ENCODE measurements around the gene SLCO4A1. TPM values are rescaled to one million over a fixed set of nuclear protein-coding genes. Genes with fewer than 3 reads are reported as not detected.

The SLCO4A1 gene
- total RNA-seq, 2 experiments from 2014 or later = 66.5 to 68.4 TPM

DNA sequence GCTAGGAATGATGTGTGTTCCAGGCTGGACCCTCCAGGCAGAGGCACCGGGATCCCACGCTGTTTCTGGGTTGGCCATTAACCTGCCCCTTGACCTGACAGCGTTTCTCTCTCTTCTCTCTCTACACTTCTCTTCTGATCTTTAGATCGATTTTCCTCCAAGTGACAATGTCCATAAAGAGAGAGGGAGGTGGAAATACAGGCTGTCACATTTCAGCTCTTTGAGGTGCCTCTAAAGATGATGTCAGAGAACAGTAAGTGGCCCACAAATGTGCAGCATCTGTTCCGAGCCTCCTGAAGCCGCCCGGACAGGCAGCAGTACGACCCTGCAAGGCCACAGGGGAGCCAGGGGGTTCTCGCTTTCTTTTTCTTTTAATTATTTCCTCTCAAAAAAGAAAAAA lies 2.5 kb upstream of the SLCO4A1 start:
- Mint-ChIP-seq H3K9me3 (no peaks in the 10 kb centered on the region), H3K27me3 (peaks cover 21% of the 10 kb centered on the region), H3K36me3 (ENCODE audit: low read depth) (peaks cover 17% of the 10 kb centered on the region), H3K4me3 (no peak overlapping the region), H3K27ac (no peak overlapping the region), H3K4me1 (ENCODE audit: low read depth) (peaks cover 17% of the 10 kb centered on the region)
- CTCF ChIA-PET = interaction anchor here (0.8 to 1.0 kb wide), 3 partner anchors 14 to 152 kb away, joined by 4 to 5 read pairs (median 4); no protein-coding TSS in a partner anchor
- POLR2A ChIA-PET = interaction anchor here (1.3 kb wide), 1 partner anchor 16 kb away, joined by 3 read pairs; no protein-coding TSS in a partner anchor
- intact Hi-C loops (cut with micrococcal nuclease) = loop anchor here (2.0 kb wide), 1 partner anchor 17 kb away; no protein-coding TSS in a partner anchor
- DNase-seq = no peak
- no peak for ATAC-seq
- TF ChIP-seq, protein P1, sequence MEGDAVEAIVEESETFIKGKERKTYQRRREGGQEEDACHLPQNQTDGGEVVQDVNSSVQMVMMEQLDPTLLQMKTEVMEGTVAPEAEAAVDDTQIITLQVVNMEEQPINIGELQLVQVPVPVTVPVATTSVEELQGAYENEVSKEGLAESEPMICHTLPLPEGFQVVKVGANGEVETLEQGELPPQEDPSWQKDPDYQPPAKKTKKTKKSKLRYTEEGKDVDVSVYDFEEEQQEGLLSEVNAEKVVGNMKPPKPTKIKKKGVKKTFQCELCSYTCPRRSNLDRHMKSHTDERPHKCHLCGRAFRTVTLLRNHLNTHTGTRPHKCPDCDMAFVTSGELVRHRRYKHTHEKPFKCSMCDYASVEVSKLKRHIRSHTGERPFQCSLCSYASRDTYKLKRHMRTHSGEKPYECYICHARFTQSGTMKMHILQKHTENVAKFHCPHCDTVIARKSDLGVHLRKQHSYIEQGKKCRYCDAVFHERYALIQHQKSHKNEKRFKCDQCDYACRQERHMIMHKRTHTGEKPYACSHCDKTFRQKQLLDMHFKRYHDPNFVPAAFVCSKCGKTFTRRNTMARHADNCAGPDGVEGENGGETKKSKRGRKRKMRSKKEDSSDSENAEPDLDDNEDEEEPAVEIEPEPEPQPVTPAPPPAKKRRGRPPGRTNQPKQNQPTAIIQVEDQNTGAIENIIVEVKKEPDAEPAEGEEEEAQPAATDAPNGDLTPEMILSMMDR (IDR thresholded peaks at IDR 0.05) = no peak

DNA sequence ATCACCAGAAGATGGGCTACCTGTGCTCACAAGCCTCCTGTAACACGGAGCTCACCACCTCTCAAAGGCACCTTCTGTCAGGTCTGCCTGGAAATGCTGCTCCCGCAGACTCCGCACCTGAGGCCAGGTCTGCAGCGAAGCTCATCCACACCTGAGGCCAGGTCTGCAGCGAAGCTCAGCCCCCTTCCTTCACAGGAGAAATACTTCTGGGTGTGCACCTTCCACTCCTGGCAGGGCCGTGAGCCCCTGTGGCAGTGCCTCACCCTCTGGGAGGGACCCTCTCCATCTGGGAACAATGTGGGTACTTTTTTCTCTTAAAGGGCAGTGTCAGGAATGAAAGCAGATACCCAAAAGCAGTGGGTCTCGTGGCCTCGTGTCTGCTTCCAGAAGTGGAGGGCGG lies 1.4 kb upstream of the SLCO4A1 start:
- peaks cover 19% of the 10 kb centered on the region for H3K4me1 Mint-ChIP-seq (ENCODE audit: low read depth)
- H3K27ac Mint-ChIP-seq = no peak overlapping the region
- intact Hi-C loops (cut with micrococcal nuclease) = loop anchor here (2.0 kb wide), 1 partner anchor 18 kb away; no protein-coding TSS in a partner anchor
- ChIA-PET POLR2A (interaction anchor here (0.8 to 3.4 kb wide), 6 partner anchors 10 to 154 kb away, joined by 3 to 23 read pairs (median 8); partner anchors contain the start of gene MRGBP), CTCF (interaction anchor here (1.0 to 2.8 kb wide), 2 partner anchors 151 to 167 kb away, joined by 4 to 12 read pairs; no protein-coding TSS in a partner anchor)
- peak overlapping the region; percentile 79 for H3K4me3 Mint-ChIP-seq
- no peaks in the 10 kb centered on the region for H3K9me3 Mint-ChIP-seq
- TF ChIP-seq, protein P1 (IDR thresholded peaks at IDR 0.05) = no peak
- peaks cover 21% of the 10 kb centered on the region for H3K36me3 Mint-ChIP-seq (ENCODE audit: low read depth)
- H3K27me3 Mint-ChIP-seq = peaks cover 15% of the 10 kb centered on the region
- ATAC-seq (no peak), DNase-seq (no peak)

GRCh38 chr20:62641321-62642050 lies 817 bp upstream of the SLCO4A1 start:
- ATAC-seq (no peak), DNase-seq (peak; percentile 44)
- peak overlapping the region; percentile 79 for H3K4me3 Mint-ChIP-seq
- CTCF ChIA-PET = interaction anchor here (0.6 to 2.8 kb wide), 7 partner anchors 10 to 232 kb away, joined by 3 to 12 read pairs (median 7); no protein-coding TSS in a partner anchor
- peak overlapping the region; percentile 72 for H3K27ac Mint-ChIP-seq
- no peaks in the 10 kb centered on the region for H3K9me3 Mint-ChIP-seq
- peaks cover 21% of the 10 kb centered on the region for H3K36me3 Mint-ChIP-seq (ENCODE audit: low read depth)
- POLR2A ChIA-PET = interaction anchor here (1.0 to 3.4 kb wide), 7 partner anchors 10 to 255 kb away, joined by 3 to 23 read pairs (median 5); partner anchors contain the start of genes MRGBP and RPS21
- intact Hi-C loops (cut with micrococcal nuclease) = loop anchor here (2.0 kb wide), 1 partner anchor 19 kb away; no protein-coding TSS in a partner anchor
- H3K4me1 Mint-ChIP-seq (ENCODE audit: low read depth) = peaks cover 19% of the 10 kb centered on the region
- H3K27me3 Mint-ChIP-seq = peaks cover 12% of the 10 kb centered on the region
- TF ChIP-seq, protein P1 (IDR thresholded peaks at IDR 0.05) = no peak

GRCh38 chr20:62642666-62643520 lies 590 bp downstream of the SLCO4A1 start:
- POLR2A ChIA-PET = interaction anchor here (0.6 to 3.4 kb wide), 16 partner anchors 8 to 588 kb away, joined by 3 to 23 read pairs (median 5); partner anchors contain the start of genes MRGBP and RPS21
- TF ChIP-seq, protein P1 (IDR thresholded peaks at IDR 0.05) = no peak
- CTCF ChIA-PET = interaction anchor here (0.6 to 2.8 kb wide), 8 partner anchors 8 to 233 kb away, joined by 3 to 14 read pairs (median 8); no protein-coding TSS in a partner anchor
- H3K27ac Mint-ChIP-seq = peak overlapping the region; percentile 30
- H3K27me3 Mint-ChIP-seq = peaks cover 9% of the 10 kb centered on the region
- peaks cover 26% of the 10 kb centered on the region for H3K4me1 Mint-ChIP-seq (ENCODE audit: low read depth)
- H3K4me3 Mint-ChIP-seq = peak overlapping the region; percentile 79
- no peaks in the 10 kb centered on the region for H3K9me3 Mint-ChIP-seq
- intact Hi-C loops (cut with micrococcal nuclease) = no loop called here
- ATAC-seq = peak; percentile 21
- peaks cover 28% of the 10 kb centered on the region for H3K36me3 Mint-ChIP-seq (ENCODE audit: low read depth)
- peak; percentile 76 for DNase-seq
